Measurements from ENCODE around the gene MFSD6L. TPM values are rescaled to one million over a fixed set of nuclear protein-coding genes. Genes with fewer than 3 reads are reported as not detected.

Gene MFSD6L
- total RNA-seq, 1 donor from 2014 or later = 2.9 TPM

Other genes starting within 250 kb of the MFSD6L start
- 104 TPM for gene MYH10, start 168.6 kb downstream of the MFSD6L start, total RNA-seq
- gene CCDC42, start 54.5 kb downstream of the MFSD6L start, total RNA-seq = not detected
- not detected for gene SPDYE4, start 40.8 kb downstream of the MFSD6L start, total RNA-seq
- gene PIK3R6, start 68.3 kb upstream of the MFSD6L start, total RNA-seq = 2.8 TPM
- gene PIK3R5, start 166.3 kb upstream of the MFSD6L start, total RNA-seq = 17.1 TPM
- gene NTN1, start 222.1 kb upstream of the MFSD6L start, total RNA-seq = 33.1 TPM